Gastroesophageal sphincter (tissue), 3 donors: ENCODE measurements around the gene GOLGA3.
"Not testable (repeated sequence)": the region's sequence is repeated elsewhere in the genome, so short reads cannot be mapped to it uniquely, and the experiment has no call there.

ENCODE experiments used
- EP300 ChIP-seq: sonication (generic); formaldehyde crosslinking; IDR thresholded peaks from one replicate; pipeline ENCODE4 v1.6.1; 2017; ENCODE audit warnings: antibody characterized with exemption, mild to moderate bottlenecking
- POLR2A ChIP-seq, 2 donors: fragments of 450-650 bp; IDR thresholded peaks; one replicate each; pipeline ENCODE4 v1.6.1; 2017; ENCODE audit warnings: antibody characterized with exemption in 2 of 2, mild to moderate bottlenecking in 2 of 2, moderate library complexity in 1 of 2
- POLR2AphosphoS5 ChIP-seq: sonication (generic); formaldehyde crosslinking; IDR thresholded peaks from one replicate; pipeline ENCODE4 v1.6.1; 2017; ENCODE audit warnings: antibody characterized with exemption
- TF ChIP-seq, protein P1 (sequence below), 4 experiments: fragments of 200-600 bp in 2 of 4; fragments of 450-650 bp in 2 of 4; sonication (generic) in 1 of 4; IDR thresholded peaks; one replicate each; pipeline ENCODE4 v1.5.1; 2017 to 2019; ENCODE audit warnings: antibody characterized with exemption in 4 of 4, mild to moderate bottlenecking in 2 of 4, moderate library complexity in 2 of 4

DNA sequence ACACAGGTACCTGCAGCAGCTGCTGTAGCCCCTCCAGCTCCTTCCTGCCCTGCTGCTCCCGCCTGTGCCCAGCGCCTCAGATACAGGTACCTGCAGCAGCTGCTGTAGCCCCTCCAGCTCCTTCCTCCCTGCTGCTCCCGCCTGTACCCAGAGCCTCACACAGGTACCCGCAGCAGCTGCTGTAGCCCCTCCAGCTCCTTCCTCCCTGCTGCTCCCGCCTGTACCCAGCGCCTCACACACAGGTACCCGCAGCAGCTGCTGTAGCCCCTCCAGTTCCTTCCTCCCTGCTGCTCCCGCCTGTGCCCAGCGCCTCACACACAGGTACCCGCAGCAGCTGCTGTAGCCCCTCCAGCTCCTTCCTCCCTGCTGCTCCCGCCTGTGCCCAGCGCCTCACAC lies 52.4 kb downstream of the GOLGA3 start:
- TF ChIP-seq POLR2A (IDR thresholded peaks at IDR 0.05); POLR2AphosphoS5; EP300: not testable (repeated sequence)
- TF ChIP-seq, protein P1, sequence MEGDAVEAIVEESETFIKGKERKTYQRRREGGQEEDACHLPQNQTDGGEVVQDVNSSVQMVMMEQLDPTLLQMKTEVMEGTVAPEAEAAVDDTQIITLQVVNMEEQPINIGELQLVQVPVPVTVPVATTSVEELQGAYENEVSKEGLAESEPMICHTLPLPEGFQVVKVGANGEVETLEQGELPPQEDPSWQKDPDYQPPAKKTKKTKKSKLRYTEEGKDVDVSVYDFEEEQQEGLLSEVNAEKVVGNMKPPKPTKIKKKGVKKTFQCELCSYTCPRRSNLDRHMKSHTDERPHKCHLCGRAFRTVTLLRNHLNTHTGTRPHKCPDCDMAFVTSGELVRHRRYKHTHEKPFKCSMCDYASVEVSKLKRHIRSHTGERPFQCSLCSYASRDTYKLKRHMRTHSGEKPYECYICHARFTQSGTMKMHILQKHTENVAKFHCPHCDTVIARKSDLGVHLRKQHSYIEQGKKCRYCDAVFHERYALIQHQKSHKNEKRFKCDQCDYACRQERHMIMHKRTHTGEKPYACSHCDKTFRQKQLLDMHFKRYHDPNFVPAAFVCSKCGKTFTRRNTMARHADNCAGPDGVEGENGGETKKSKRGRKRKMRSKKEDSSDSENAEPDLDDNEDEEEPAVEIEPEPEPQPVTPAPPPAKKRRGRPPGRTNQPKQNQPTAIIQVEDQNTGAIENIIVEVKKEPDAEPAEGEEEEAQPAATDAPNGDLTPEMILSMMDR (IDR thresholded peaks at IDR 0.05): not testable (repeated sequence)
